GM13976 (cell line): Measurements from ENCODE around the gene ATP5PB.

ENCODE experiments used
- DNase-seq: peaks from one replicate; pipeline ENCODE4 v3.0.0; 2012; ENCODE audit warnings: low spot score
- CTCF ChIP-seq: IDR thresholded peaks from 2 replicates; pipeline ENCODE4 v1.5.1; 2012; ENCODE audit warnings: borderline replicate concordance, mild to moderate bottlenecking; ENCODE audit not compliant: insufficient read depth; ENCODE audit errors: extremely low read depth, missing control alignments, control extremely low read depth
- in situ Hi-C: fragments of 300-500 bp; cut with MboI; formaldehyde crosslinking; loops from one replicate; pipeline ENCODE4 v1.12.0; 2022; ENCODE audit warnings: low sequenced_read_pairs, mixed read lengths, inconsistent platforms; ENCODE audit not compliant: unreplicated experiment

The ATP5PB gene

GRCh38 chr1:111471012-111471411, 21.7 kb downstream of the ATP5PB start:
- TF ChIP-seq CTCF = no peak
- DNase-seq = no peak
- in situ Hi-C loops = no loop called here

GRCh38 chr1:111471538-111471937, 22.3 kb downstream of the ATP5PB start:
- in situ Hi-C loops = no loop called here
- no peak for TF ChIP-seq CTCF
- DNase-seq = no peak

- DNase-seq = no peak
- no peak for TF ChIP-seq CTCF
- in situ Hi-C loops = no loop called here
Measured at GRCh38 chr1:111474106-111474505, 24.8 kb downstream of the ATP5PB start.

- in situ Hi-C loops = no loop called here
- TF ChIP-seq CTCF = no peak
- DNase-seq = no peak
Measured at GRCh38 chr1:111474521-111474920, 25.3 kb downstream of the ATP5PB start.

GRCh38 chr1:111475701-111476100, 26.4 kb downstream of the ATP5PB start:
- no peak for DNase-seq
- in situ Hi-C loops = no loop called here

GRCh38 chr1:111476214-111476613, 26.9 kb downstream of the ATP5PB start:
- no peak for TF ChIP-seq CTCF
- in situ Hi-C loops = no loop called here
- DNase-seq = no peak

More at GRCh38 chr1:111475701-111476100, 26.4 kb downstream of the ATP5PB start:
- no peak for TF ChIP-seq CTCF
